Measurements from ENCODE around the gene TNFSF10.

TNFSF10 gene

DNA sequence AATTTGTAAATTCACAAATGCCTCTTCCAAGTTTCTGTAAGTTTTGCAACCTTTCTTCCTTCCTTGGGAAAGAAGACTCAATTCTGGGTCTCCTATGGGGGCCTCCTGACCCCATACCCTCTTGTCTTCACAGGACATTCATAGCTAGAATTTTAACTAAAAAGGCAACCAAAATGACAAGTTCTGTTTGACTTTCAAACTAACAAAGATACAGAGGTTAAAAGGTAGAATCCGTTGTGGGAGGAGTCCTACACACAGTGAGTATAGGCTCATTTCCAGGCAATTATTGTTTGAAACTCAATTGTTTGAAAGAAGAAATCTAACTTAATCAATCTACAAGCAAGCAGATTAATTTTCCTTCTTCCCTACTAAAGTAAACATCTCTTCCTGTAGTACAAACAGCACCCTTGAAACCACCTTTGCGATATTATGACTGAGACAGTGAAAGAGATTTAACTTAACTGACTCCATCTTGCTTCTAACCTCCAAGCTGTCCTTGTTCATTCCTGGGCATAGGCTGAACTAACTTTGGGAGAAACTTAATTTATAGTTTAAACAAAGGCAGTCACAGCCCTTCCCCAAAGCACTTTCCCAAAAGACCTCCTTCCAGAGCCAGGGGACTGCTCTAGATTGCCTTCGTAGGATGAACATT is 14.4 kb upstream of the TNFSF10 start:
- Mint-ChIP-seq H3K27me3 (ENCODE audit: low read depth, poor library complexity) (no peaks in the 10 kb centered on the region), H3K27ac (no peak overlapping the region), H3K9me3 (peaks cover 20% of the 10 kb centered on the region), H3K4me1 (no peaks in the 10 kb centered on the region), H3K4me3 (no peak overlapping the region), H3K36me3 (ENCODE audit: low read depth) (no peaks in the 10 kb centered on the region)
- DNase-seq: no peak
- TF ChIP-seq, protein P1, sequence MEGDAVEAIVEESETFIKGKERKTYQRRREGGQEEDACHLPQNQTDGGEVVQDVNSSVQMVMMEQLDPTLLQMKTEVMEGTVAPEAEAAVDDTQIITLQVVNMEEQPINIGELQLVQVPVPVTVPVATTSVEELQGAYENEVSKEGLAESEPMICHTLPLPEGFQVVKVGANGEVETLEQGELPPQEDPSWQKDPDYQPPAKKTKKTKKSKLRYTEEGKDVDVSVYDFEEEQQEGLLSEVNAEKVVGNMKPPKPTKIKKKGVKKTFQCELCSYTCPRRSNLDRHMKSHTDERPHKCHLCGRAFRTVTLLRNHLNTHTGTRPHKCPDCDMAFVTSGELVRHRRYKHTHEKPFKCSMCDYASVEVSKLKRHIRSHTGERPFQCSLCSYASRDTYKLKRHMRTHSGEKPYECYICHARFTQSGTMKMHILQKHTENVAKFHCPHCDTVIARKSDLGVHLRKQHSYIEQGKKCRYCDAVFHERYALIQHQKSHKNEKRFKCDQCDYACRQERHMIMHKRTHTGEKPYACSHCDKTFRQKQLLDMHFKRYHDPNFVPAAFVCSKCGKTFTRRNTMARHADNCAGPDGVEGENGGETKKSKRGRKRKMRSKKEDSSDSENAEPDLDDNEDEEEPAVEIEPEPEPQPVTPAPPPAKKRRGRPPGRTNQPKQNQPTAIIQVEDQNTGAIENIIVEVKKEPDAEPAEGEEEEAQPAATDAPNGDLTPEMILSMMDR (IDR thresholded peaks at IDR 0.05): no peak

DNA sequence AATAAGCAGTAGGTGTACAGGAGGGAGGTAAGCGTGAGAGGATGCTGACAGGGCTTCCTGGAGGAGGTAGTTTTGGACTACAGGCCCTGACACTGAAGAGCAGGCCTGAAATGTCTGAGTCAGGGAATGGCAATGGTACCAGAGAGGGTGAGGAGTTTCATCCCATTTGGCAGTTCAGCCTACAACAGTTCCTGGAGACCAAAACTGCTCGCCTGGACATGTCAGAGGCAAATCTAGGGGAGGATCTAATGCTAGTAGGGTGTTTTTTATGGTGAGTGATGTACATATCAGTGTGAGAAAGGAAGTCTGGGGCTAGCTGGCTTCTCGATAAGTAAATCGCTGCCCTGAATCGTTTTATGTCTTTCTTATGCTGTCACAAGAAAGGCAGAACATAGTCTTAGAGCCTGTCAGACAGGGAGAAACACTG is 13.8 kb upstream of the TNFSF10 start:
- Mint-ChIP-seq H3K4me3 (no peak overlapping the region), H3K27me3 (ENCODE audit: low read depth, poor library complexity) (no peaks in the 10 kb centered on the region), H3K36me3 (ENCODE audit: low read depth) (no peaks in the 10 kb centered on the region), H3K27ac (no peak overlapping the region), H3K9me3 (peaks cover 20% of the 10 kb centered on the region), H3K4me1 (no peaks in the 10 kb centered on the region)
- TF ChIP-seq, protein P1 (IDR thresholded peaks at IDR 0.05): no peak
- DNase-seq: no peak

DNA sequence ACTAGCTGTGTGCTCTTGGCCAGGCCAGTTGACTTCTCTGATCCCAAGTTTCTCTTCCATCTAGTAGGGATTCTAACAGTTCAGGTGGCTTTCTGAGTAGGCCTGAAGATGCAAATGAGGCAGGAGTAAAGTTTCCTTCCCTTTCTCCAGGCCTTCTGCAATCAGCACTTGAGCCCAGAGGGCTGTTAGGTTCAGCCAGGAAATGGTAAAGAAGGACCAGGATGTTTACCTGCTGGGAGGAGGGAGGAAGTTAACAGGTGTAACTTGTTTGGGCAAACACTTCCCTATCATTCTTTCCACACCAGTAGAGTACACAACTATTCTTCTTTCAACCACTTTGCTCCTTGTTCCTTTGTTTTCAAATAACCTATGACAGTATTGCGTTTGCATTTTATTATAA is 13.3 kb upstream of the TNFSF10 start:
- H3K4me1 Mint-ChIP-seq: no peaks in the 10 kb centered on the region
- peaks cover 20% of the 10 kb centered on the region for H3K9me3 Mint-ChIP-seq
- DNase-seq: no peak
- TF ChIP-seq, protein P1 (IDR thresholded peaks at IDR 0.05): no peak
- H3K27ac Mint-ChIP-seq: no peak overlapping the region
- H3K4me3 Mint-ChIP-seq: no peak overlapping the region
- no peaks in the 10 kb centered on the region for H3K36me3 Mint-ChIP-seq (ENCODE audit: low read depth)
- no peaks in the 10 kb centered on the region for H3K27me3 Mint-ChIP-seq (ENCODE audit: low read depth, poor library complexity)

DNA sequence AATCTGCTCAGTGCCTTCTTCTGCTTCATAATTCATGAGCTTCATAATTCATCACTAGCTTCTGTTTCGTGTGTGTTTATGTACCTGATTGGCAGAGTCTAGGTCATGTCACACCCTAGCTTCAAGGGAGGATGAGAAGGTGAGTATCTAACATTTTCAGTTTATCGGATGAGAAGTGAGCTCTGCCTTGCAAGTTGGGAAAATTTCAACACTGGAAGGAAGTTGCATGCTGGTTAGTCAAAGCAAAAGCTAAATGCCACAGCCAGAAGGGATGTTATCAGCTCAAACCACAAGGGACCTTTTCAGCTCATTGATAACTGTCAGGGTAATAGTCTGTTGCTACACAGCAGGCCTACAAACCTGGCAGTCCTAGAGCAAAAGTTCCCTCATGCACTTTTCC is 7.3 kb upstream of the TNFSF10 start:
- Mint-ChIP-seq H3K27ac (no peak overlapping the region), H3K4me1 (no peaks in the 10 kb centered on the region), H3K27me3 (ENCODE audit: low read depth, poor library complexity) (no peaks in the 10 kb centered on the region), H3K9me3 (no peaks in the 10 kb centered on the region), H3K4me3 (no peak overlapping the region), H3K36me3 (ENCODE audit: low read depth) (no peaks in the 10 kb centered on the region)
- TF ChIP-seq, protein P1 (IDR thresholded peaks at IDR 0.05): no peak
- no peak for DNase-seq

DNA sequence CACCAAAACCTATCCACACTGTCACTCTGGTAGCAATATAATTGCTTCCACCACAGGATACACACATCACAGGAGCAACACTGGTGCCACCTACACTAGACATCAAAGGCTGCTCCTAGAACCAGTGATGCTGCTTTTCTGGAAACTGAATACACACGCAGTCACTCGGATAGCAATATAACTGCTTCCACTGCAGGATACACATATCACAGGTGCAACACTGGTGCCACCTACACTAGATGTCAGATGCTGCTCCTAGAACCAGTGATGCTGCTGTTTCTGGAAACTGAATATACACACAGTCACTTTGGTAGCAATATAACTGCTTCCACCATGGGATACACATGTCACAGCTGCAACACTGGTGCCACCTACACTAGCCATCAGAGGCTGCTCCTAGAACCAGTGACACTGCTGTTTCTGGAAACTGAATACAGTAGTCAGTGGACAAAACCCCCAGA is 6.9 kb upstream of the TNFSF10 start:
- no peaks in the 10 kb centered on the region for H3K36me3 Mint-ChIP-seq (ENCODE audit: low read depth)
- no peak overlapping the region for H3K27ac Mint-ChIP-seq
- H3K4me3 Mint-ChIP-seq: no peak overlapping the region
- no peaks in the 10 kb centered on the region for H3K27me3 Mint-ChIP-seq (ENCODE audit: low read depth, poor library complexity)
- no peaks in the 10 kb centered on the region for H3K9me3 Mint-ChIP-seq
- TF ChIP-seq, protein P1 (IDR thresholded peaks at IDR 0.05): no peak
- no peaks in the 10 kb centered on the region for H3K4me1 Mint-ChIP-seq
- no peak for DNase-seq

DNA sequence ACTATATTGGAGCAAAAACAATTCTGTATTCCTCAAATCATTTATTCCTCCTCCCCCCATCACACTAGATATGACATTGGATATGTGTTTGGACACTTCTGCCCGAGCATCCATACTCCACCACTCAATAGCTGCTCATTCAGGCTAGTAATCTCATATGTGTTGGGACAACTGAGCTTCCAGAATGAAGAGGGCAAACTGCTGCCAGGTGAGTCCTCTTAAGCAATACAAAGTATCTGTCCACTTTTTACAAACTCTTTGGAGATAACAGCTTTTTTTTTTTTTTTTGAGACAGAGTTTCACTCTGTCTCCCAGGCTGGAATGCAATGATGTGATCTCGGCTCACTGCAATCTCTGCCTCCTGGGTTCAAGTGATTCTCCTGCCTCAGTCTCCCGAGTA is 5.4 kb upstream of the TNFSF10 start:
- Mint-ChIP-seq H3K27me3 (ENCODE audit: low read depth, poor library complexity) (no peaks in the 10 kb centered on the region), H3K27ac (no peak overlapping the region)
- no peak for DNase-seq

More for the DNA sequence above, 5.4 kb upstream of the TNFSF10 start:
- Mint-ChIP-seq H3K9me3 (no peaks in the 10 kb centered on the region), H3K4me1 (peaks cover 4% of the 10 kb centered on the region), H3K4me3 (no peak overlapping the region), H3K36me3 (ENCODE audit: low read depth) (no peaks in the 10 kb centered on the region)
- TF ChIP-seq, protein P1 (IDR thresholded peaks at IDR 0.05): no peak
